Measurements from ENCODE around the gene ASB6.

GRCh38 chr9:129678844-129679243 is 36.9 kb upstream of the ASB6 start:
- TF ChIP-seq CTCF (IDR thresholded peaks at IDR 0.05) (no peak), ZFX (IDR thresholded peaks at IDR 0.05; ENCODE audit: borderline replicate concordance) (no peak)

Measured in 22Rv1 (cell line).